LNCAP (cell line): ENCODE measurements around the gene TMPRSS12.

Source experiments
- TF ChIP-seq, protein P1 (sequence below): fragments of 450-650 bp; IDR thresholded peaks from 2 replicates; pipeline ENCODE4 v1.5.1; 2017; ENCODE audit warnings: mild to moderate bottlenecking

Gene TMPRSS12

GRCh38 chr12:50929831-50930230 is 87.1 kb downstream of the TMPRSS12 start:
- TF ChIP-seq, protein P1, sequence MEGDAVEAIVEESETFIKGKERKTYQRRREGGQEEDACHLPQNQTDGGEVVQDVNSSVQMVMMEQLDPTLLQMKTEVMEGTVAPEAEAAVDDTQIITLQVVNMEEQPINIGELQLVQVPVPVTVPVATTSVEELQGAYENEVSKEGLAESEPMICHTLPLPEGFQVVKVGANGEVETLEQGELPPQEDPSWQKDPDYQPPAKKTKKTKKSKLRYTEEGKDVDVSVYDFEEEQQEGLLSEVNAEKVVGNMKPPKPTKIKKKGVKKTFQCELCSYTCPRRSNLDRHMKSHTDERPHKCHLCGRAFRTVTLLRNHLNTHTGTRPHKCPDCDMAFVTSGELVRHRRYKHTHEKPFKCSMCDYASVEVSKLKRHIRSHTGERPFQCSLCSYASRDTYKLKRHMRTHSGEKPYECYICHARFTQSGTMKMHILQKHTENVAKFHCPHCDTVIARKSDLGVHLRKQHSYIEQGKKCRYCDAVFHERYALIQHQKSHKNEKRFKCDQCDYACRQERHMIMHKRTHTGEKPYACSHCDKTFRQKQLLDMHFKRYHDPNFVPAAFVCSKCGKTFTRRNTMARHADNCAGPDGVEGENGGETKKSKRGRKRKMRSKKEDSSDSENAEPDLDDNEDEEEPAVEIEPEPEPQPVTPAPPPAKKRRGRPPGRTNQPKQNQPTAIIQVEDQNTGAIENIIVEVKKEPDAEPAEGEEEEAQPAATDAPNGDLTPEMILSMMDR, result no peak

GRCh38 chr12:50932787-50933280 is 90.1 kb downstream of the TMPRSS12 start:
- TF ChIP-seq, protein P1, result no peak

DNA sequence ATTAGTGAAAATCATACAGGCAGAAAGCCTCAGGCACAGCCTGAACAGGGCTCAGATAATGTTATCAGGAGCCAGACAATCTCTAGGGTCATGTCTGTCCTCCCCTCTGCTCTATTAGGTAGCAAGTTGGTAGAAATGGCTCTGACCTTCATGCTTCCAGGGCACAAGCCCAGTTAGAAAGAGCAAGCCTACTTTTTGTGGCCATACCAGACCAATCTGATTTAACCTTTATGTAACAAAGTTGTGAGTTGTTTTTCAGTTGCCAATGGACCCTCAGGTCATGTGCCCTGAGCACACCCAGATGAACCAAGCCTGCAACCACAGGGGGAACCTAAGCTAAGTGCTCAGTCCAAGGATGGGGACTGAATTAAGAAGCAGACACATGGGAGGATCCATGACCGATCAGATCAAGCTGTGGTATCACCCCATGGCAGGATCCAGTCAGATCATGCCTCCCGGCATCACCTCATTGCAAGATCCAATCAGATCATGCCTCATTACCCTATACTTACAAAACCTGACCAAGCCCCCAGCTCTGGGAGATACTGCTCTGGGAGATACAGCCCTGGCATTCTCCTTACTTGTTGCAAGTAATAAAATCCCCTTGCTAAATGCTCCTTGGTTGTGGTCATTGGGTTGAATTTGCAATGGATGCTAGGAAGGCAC is 90.9 kb downstream of the TMPRSS12 start:
- TF ChIP-seq, protein P1, result no peak

- TF ChIP-seq, protein P1, result no peak
These were observed 91.7 kb downstream of the TMPRSS12 start for GRCh38 chr12:50934371-50934851.

DNA sequence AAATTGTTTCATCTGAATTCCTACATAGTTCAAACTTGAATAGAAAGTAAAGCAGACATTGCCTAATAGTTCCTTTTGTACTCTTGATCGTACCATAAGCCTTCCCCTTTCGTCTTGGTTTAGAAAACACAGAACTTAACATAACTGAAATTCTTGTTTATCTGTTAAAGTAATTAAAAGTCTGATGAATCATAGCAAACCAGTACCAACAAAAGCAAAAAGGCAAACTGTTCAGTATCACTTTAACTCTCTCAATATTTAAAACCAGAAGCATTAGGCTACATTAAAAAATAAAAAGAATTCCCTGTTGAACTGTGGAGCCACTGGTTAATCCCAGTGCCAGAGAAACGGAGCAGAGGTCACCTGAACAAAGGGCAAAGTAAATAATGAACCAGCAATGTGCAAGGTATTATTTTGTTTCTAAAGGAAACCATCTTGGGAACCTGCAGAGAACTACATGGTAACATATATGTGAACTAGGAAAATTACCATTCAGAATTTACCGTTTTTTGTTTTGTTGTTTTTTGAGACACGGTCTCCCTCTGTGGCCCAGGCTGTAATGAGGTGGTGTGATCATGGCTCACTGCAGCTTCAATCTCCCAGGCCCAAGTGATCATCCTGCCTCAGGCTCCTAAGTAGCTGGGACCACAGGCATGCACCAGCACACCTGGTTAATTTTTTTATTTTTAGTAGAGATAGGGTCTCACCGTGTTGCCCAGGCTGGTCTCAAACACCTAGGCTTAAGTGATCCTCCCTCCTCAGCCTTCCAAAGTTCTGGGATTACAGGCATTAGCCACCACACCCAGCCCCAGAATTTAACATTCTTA is 92.5 kb downstream of the TMPRSS12 start:
- TF ChIP-seq, protein P1, result no peak

- TF ChIP-seq, protein P1, result no peak
These were observed 94.2 kb downstream of the TMPRSS12 start for GRCh38 chr12:50936821-50937530.
